ENCODE measurements around the gene INF2. TPM values are rescaled to one million over a fixed set of nuclear protein-coding genes. Genes with fewer than 3 reads are reported as not detected.

INF2 gene
- total and polyA plus RNA-seq, 12 donors, result 22.5 to 73.8 (median 28.4) TPM

- DNase-seq (no peak), ATAC-seq (peak in 1 of 8 donors; percentile 33)
- 68 to 72% methylated on average over 23 of the region's 23 CpGs for WGBS, 2 donors
- no peaks in the 10 kb centered on the region for H3K36me3 ChIP-seq
- no peak overlapping the region for H3K27ac ChIP-seq
- TF ChIP-seq CTCF (IDR thresholded peaks at IDR 0.05), result no peak
- peaks cover 0 to 29% (median 18%) of the 10 kb centered on the region in 7 donors for H3K27me3 ChIP-seq
- H3K4me1 ChIP-seq, result peaks cover 0 to 19% (median 4%) of the 10 kb centered on the region in 9 donors
- H3K4me3 ChIP-seq, result no peak overlapping the region
- intact Hi-C loops (cut with DNase I), result loop anchor here in 4 of 10 donors (2.0 to 5.0 kb wide), 3 partner anchors 505 to 565 kb away; partner anchors contain the start of gene KIF26A (in 2 of the 4)
- peaks cover 0 to 14% (median 4%) of the 10 kb centered on the region in 11 donors for H3K9me3 ChIP-seq
Observed at GRCh38 chr14:104641753-104642539, 47.5 kb upstream of the INF2 start.

- peaks cover 0 to 14% (median 4%) of the 10 kb centered on the region in 11 donors for H3K9me3 ChIP-seq
- ATAC-seq, result no peak
- WGBS, 2 donors, result 91 to 94% methylated on average over 9 of the region's 9 CpGs
- H3K27me3 ChIP-seq, result peaks cover 0 to 28% (median 17%) of the 10 kb centered on the region in 7 donors
- no peak overlapping the region for H3K27ac ChIP-seq
- intact Hi-C loops (cut with DNase I), result loop anchor here in 3 of 10 donors (5.0 kb wide), 2 partner anchors 505 to 565 kb away; partner anchors contain the start of gene KIF26A (in 2 of the 3)
- no peaks in the 10 kb centered on the region for H3K36me3 ChIP-seq
- H3K4me3 ChIP-seq, result no peak overlapping the region
- no peak for TF ChIP-seq CTCF (IDR thresholded peaks at IDR 0.05)
- peaks cover 0 to 19% (median 4%) of the 10 kb centered on the region in 9 donors for H3K4me1 ChIP-seq
- DNase-seq, result no peak
Observed at GRCh38 chr14:104642540-104642868, 46.9 kb upstream of the INF2 start.

- ATAC-seq (no peak), DNase-seq (no peak)
- no peak for TF ChIP-seq CTCF (IDR thresholded peaks at IDR 0.05)
- Histone ChIP-seq H3K27me3 (peaks cover 0 to 26% (median 16%) of the 10 kb centered on the region in 7 donors), H3K36me3 (no peaks in the 10 kb centered on the region), H3K9me3 (peaks cover 0 to 14% (median 4%) of the 10 kb centered on the region in 11 donors), H3K27ac (no peak overlapping the region), H3K4me3 (no peak overlapping the region), H3K4me1 (peaks cover 0 to 19% (median 4%) of the 10 kb centered on the region in 9 donors)
- 57 to 69% methylated on average over 8 of the region's 8 CpGs for WGBS, 2 donors
- intact Hi-C loops (cut with DNase I), result loop anchor here in 3 of 10 donors (5.0 kb wide), 2 partner anchors 506 to 566 kb away; partner anchors contain the start of gene KIF26A (in 2 of the 3)
Observed at GRCh38 chr14:104643306-104643705, 46.1 kb upstream of the INF2 start.

- ATAC-seq, result no peak
- WGBS, 2 donors, result 83 to 88% methylated on average over 12 of the region's 12 CpGs
- TF ChIP-seq CTCF (IDR thresholded peaks at IDR 0.05), result no peak
- H3K27ac ChIP-seq, result no peak overlapping the region
- DNase-seq, result no peak
- no peak overlapping the region for H3K4me3 ChIP-seq
- no peaks in the 10 kb centered on the region for H3K36me3 ChIP-seq
- H3K9me3 ChIP-seq, result peaks cover 0 to 14% (median 4%) of the 10 kb centered on the region in 11 donors
- intact Hi-C loops (cut with DNase I), result loop anchor here in 3 of 10 donors (5.0 kb wide), 2 partner anchors 507 to 567 kb away; partner anchors contain the start of gene KIF26A (in 2 of the 3)
- H3K27me3 ChIP-seq, result peaks cover 0 to 17% (median 10%) of the 10 kb centered on the region in 7 donors
- peaks cover 0 to 19% (median 4%) of the 10 kb centered on the region in 9 donors for H3K4me1 ChIP-seq
Observed at GRCh38 chr14:104644091-104644635, 45.3 kb upstream of the INF2 start.
